HG03520 (cell line): ENCODE measurements around the gene HRAS.
A peak's percentile ranks its signal among the peaks of the same experiment; 100 is the strongest.
"Not testable (repeated sequence)": the region's sequence is repeated elsewhere in the genome, so short reads cannot be mapped to it uniquely, and the experiment has no call there.

Experiments
- ATAC-seq: cut with Tn5 transposase; IDR thresholded peaks from one replicate; pipeline ENCODE4 v1.9.1; 2021; ENCODE audit warnings: mild to moderate bottlenecking, moderate library complexity; ENCODE audit not compliant: unreplicated experiment

HRAS gene

DNA sequence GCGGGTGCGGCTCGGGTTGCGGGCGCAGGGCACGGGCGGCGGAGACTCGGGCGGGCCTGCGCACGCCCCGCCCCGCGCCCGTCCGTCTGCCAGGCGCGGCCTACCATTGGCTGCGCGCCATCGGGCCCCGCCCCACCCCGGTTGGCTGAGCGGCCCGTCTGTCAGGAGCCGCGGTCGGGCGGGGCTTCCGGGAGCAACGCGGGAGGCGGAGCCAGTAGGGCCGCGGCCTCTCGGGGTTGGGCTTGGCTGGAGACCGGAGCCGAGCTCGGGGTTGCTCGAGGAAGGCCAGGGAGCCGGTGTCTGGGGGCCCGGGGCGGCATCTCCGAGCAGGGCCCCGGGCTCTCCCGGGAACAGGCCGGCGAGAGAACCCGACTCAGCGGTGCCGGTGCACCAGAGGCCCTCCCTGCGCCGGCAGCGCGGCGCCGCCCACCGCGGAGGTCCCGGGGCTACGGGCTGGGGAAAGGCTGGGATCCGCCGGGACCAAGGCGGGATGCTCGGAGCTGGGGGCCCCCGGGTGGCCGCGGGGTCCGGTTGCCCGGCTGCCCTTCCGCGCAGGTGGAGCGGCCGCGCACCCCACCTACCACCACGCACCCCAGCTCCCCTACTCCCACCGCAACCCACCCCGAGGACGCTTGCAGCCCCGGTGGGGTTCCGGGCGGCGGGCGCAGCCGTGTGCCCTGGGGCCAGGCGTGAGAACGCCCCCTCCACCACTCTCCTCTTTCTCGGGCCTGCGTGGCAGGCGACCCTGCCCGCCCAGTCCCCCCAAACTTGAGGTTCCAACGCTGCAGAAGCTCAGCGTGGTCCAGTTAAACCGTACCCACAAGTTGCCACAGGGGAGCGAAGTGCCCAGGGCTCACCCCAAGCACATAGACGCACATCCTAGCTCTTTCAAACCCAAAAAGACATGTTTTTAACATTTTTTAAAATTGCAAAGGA is at the start of gene HRAS:
TSS of gene HRAS (minus strand) at position 58 of the 936 bp plus-strand sequence.
- ATAC-seq, result peak; percentile 67

DNA sequence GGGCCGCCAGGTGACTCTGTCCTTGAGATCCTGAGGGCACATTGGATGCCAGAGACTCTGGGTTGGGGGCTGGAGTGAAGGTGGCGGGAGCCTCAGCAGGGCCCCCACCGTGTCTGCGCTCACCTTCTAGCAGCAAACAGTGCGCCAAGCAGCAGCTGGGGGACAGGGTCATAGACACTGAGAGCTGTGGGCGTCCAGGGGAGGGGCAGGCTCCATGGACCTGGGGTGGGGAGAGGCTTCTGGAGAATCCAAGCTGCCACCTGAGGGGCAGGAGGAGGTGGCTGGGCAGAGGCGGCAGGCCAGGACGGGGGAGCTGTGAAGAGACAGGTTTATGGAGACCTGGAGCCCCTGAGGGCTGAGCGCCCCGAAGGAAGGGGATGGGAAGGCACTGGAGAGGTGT is 48.9 kb upstream of the HRAS start:
- no peak for ATAC-seq

DNA sequence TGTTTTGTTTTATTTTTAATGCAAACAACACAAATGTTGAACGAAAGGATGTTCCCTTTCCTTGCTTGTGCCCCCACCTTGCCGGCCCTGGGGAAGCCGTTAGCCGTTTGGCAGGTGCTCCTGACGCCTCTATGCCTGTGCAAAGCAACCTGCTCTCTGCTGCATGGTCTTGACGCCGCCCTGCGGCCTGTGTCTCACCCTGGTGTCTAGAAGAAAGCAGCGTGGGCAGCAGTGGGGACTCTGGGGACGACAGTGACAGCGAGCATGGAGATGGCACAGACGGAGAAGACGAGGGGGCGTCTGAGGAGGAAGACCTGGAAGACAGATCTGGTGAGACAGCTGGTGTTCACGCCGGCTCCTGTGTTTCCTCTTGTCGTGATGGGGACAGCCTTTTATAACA is 46.4 kb upstream of the HRAS start:
- ATAC-seq, result no peak

DNA sequence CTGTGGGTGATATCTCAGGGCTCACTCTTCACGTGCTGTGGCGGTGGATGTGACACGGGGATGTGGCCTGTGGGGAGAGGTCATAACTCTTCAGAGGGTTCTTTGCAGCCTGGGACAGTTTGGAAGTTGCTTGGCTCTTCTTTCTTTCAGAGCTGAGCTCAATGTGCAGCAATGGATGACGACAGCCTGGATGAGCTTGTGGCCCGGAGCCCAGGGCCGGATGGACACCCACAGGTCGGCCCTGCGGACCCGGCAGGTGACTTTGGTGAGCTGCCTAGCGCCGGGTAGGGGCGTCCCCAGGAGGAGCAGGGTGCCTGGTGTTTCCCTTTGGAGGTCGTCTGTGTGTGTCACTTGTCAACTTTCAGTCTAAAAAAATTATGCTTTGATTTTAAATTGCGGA is 46.0 kb upstream of the HRAS start:
- no peak for ATAC-seq

DNA sequence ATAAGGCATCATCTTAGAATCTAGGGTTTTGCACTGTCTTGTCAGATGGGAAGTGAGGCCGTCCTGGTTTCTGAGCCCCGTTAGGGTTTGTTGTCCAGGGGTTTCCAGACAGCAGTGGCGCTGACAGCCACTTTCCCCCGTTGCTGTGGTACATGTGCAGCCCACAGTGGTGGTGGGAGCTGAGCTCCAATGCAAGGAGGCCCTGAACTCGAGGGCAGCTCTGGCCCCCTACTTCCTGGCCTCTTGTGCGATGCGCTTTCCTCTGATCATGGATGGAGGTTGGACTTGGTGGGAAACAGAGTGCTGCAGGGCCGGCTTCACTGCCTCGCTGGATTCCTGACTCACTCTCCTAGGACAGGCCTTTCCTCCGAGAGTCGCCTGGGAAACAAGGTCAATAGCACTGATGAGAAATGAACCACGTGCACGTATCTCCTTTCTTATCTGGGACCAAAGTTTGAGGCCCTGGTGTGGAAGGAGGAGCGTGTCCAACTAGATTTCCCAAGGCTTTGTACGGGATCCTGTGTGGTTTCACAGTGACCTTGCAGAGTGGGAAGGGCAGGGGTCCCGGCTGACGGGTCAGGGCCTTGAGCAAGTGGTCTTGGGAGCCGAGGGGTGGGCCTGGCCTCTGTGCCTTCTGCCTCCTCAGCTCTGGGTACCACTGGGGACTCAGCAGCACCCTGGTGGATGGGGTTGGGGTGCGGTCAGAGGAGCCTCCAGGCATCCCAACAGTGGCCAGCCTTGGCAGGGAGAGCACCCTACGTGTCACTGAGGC is 44.6 kb upstream of the HRAS start:
- ATAC-seq, result no peak

DNA sequence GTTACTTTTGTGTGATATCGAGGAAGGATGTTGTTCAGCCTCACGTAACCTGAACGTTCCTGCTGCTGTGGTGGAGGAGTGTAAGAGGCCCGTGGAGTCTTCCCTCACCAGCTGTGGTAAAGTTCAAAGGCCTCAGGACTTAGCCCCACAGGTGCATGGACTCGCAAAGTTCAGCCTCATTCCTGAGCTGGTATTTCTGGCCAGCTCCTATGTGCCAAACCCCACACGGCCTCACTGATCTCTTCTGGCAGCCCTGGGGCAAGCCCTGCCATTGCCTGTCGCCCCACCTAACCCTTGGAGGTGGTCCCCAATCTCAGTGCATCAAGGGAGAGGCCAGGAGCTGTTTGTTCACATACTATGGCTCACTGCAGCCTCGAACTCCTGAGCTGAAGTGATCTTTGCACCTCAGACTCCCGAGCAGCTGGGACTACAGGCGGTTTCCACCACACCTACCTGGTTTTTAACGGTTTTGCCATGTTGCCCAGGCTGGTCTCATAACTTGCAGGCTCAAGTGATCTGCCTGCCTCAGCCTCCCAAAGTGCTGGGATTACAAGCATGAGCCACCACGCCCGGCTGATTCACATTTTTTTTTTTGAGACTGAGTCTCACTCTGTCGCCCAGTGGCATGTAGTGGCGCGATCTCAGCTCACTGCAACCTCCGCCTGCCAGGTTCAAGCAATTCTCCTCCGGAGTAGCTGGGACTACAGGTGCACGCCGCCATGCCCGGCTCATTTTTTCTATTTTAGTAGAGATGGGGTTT is 43.1 kb upstream of the HRAS start:
- ATAC-seq, result no peak

DNA sequence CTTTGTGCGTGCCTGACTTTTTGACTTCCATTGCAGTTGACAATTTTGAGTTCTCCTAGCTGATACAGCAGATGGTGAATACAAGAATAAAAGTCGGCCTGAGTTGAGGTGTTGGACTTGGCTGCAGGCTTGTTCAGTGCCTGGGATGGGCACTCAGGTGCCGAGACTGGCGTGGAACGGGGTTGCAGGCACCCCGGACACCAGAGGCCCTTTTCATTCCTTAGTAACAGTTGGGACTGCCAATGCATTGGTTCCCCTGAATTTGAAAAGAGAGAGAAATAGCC is 42.2 kb upstream of the HRAS start:
- ATAC-seq, result no peak

DNA sequence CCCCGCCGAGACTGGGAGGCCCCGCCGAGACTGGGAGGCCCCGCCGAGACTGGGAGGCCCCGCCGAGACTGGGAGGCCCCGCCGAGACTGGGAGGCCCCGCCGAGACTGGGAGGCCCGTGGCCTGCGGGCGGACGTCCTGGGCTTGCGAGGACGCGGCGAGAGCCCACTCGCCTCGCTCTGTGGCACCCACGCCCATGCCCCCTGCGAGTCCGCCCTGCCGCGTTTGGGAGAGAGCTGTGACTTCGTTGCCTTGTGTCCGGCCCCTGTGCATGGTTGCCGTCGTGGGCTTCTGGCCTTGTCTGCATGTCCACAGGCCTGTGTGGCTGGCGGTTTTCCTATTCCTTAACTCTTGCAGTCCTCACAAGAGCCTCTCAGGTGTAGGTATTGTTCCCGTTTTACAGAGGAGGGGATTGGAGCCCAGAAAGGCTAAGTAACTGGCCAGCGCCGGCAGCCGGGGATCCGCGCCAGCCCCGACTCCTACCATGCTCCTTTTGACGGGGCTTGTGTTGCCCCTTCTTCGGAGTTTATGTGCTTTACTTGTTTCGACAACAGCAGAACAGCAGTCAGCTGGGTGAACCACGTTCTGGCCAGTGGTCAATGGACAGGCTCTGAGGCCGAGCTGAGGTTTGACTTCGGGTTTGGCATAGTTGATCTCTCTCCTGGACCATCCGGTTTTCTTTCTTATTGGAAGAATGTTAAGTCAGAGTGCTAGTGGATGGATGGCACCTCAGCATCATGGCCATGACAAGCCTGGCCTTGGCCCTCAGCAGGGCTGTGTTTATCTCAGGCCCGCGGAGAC is 41.6 kb upstream of the HRAS start:
- no peak for ATAC-seq

DNA sequence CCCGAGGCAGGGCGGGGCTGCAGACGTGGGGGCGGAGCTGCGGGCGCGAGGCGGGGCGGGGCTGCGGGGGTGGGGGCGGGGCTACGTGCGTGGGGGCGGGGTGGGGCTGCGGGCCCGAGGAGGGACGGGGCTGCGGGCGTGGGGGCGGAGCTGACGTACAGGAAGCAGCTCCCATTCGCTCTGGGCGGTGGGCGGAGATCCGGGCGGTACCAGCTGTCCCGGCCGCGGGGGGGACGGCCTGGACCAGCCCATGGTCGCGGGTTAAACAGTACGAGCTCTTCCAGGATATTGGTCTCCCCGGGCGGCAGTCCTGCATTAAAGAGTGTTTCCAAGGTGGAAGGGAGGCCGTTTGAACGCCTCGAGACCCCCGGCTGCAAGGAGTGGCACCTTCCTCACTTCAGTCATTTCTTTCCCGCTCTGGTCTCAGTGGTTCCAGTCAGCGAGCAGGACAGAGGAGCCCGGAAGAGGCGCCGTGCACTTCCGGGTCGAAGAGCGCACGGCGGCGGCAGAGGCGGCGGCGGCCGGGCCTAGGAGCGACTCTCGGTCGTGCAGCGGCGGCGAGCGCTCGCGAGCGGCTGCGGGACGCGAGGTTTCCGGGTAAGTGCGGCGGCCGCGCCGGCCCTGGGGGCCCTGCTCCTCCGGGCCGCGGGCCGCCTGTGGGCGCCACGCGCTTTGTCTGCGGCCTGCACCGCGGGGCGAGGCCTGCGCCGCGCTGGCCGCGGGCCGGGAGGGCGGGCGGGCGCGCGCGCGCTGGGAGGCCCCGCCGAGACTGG is 40.8 kb upstream of the HRAS start, which contains the start of gene PHRF1:
TSS of gene PHRF1 (plus strand) at position 475 of the 773 bp plus-strand sequence. CDS start 5,043 bp downstream, outside the sequence.
- ATAC-seq, result peak; percentile 80

DNA sequence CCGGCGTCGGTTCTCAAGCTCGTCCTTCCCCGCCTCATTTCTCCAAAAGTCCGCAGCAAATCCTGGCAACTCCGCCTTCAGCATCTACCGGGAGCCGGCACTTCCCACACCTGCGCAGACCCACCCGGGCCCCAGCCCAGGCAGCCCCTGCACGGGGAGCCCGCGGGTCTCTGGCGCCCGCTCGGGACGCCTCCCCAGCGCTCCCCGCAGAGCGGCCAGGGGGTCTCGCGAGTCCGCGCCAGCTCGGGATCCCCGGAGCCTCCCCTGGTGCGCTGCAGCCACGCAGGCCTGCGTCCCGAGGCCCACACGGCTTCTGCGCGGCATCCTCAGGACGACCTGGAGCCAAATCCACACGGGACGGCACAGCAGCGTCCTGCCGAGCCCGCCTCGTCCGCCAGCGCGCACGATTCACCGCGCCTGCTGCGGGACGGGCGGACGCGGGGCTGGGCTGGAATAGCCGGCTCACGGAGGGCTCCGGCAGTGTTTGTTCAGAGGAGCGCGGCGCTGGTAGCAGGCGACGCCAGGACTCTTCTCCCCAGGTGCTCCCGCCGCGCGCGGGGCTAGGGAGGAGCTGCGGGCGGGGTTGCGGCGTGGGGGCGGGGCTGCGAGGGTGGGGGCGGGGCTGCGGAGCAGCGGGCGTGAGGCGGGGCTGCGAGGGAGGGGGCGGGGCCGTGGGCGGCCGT is 40.1 kb upstream of the HRAS start:
- no peak for ATAC-seq

DNA sequence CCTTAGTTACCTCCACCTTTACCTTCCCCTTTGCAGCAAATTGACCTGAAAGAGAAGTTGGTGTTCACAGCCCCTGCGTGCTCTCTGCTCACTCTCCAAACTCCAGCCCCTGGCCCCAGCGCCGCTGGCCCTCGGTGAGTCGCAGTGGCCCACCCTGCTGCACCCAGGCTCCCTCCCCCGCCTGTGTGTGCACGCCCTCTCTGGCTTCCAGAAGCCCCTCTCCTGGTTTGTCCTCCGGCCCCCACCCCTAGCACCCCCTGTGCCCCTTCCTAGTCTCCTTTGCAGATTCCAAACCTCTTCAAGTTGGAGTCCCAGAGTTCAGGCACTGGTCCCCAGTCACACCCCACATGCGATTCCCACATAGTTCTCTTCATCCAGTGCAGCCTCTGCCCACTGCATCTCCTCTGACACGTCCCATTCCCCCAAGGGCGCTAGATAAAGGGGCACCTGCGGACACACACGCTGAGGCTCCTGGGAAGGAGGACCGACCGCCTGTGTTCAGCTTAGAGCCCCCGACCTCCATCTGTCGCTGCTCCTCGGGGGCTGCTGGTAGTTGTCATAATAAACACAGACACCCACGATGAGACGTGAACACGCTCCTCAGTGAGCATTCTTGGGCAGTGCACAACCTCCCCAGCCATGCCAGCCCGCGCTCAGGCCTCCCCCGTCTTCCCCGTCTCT is 39.4 kb upstream of the HRAS start:
- no peak for ATAC-seq

DNA sequence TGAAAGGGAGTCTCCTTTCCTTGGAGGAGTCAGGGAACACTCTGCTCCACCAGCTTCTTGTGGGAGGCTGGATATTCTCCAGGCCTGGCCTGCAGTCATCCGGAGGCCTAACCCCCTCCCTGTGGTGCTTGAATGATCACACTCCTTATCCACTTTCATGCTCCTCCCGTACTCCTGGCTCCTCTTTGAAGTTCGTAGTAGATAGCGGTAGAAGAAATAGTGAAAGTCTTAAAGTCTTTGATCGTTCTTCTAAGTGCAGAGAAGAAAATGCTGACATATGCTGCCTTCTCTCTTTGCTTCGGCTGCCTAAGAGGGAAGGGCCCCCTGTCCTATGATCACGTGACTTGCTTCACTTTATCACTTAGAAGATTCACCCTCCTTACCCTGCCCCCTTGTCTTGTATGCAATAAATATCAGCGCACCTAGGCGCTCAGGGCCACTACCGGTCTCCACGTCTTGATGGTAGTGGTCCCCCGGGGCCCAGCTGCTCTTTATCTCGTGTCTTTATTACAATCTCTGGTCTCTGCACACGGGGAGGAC is 38.7 kb upstream of the HRAS start:
- ATAC-seq, result not testable (repeated sequence)

DNA sequence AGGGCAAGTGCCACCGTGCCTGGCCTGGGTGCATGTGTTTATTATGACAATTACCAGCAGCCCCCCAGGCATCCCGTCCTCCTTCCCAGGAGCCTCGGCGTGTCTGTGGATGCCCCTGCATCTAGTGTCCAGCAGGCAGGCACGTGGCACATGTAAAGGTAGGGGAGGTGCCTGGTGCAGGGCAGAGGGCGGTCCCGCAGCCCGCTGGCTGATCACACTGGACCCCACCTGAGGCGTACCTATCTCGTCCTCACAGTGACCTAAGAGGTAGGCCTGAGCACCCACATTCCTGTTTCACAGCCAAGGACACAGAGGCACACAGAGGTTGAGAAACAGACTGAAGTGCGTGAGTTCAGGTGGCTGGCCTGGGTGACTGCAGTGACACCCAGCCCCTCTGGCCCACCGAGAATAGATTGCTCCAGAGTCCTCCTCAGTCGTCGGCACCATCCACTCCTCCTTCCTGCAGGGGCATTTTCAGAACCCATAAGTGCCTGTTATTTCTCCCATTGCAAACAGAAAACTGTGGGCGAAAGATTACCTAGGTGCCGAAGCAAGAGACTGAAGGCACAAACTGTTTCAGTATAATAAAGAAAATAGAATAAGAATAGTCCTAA is 37.9 kb upstream of the HRAS start:
- no peak for ATAC-seq

DNA sequence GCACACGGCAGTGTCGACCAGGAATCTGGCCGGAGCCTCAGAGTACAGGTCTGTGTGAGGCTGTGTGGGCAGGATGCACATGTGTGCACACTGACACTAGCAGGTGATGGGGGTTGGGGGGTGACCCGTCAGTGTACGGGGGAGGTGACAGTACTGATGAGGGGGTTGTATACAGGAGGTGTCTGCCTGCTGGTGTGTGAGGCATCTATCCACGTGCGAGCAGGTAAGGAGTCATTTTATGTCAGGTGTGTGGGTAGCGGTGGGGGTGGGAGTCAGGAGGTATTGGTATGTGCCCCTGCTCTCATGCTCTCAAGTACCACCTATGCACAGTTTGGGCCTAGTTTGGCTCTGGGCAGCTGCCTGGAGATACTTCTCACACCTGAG is 36.4 kb upstream of the HRAS start:
- no peak for ATAC-seq

DNA sequence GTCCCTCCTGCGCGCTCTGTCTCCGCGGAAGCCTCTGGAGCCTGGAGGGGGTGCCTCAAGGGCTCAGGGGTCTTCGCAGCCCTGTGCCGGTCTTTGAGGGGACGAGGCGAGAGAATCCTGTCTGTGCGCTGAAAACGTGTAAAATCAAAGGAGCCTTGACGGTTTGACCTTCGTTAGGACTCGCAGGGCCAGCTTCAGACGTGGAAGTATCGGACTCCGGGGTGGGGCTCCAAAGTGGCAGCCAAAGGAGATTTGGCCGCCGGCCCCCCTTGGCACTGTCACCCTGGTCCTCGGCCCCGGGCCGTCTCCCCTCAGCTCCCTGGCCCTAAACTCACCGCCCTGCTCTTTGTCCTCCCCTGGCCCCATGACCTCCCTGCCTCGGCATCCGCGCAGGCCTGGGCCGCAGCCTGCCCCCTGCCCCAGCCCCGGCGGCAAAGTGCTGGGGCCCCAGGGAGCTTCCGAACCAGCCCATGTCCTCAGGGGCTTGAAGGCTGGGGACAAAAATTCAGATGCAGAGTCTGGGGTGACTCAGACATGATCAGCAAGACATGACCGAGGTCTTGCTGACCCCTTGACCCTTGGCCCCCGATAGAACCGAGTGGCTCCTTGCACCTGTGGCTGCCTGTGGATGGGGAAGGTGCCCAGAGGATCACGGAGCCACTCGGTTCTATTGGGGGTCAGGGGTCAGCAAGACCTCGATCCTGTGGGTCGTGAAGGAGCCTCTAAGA is 33.9 kb upstream of the HRAS start:
- ATAC-seq, result no peak

DNA sequence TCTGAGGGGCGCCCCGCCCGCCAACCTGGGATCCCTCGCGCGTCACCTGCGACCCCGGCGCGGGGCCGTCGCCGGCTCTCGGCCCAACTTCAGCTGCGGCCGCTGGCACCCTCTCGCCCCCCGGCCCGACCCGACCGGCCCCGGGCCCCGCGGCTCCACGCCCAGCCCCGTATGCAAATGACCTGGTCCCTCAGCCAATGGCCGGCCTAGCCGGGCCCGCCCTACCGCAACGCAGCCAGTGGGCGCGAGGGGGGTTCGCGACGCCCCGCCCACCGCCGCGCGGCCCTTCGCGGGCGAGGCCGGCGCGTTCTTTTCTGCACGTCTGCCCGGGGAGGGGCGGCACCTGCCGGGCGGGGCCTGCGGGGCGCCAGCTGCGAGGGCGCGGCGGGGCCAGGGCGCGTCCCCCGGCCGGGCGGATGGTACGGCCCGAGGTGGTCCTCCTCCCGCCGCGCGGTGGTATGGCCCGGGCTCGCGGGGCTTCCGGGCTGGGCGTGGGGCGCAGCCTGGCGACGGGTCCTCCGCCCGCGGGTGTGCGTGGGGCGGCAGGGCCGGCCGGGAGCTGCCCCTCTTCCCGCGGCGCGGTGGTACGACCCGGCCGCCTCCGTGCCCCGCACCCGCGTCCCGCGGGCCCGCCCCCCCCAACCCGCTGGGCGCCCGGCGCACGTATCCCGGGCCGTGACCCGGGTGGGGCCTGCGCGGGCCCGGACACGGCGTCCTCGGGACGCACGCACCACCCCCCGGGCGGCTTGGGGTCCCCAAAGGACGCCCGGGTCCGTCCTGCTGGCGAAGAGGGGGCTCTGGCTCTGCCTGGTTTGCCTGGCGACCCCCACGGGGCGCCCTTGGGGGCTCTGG is 33.2 kb upstream of the HRAS start:
- ATAC-seq, result peak; percentile 83
